IMR-90 (cell line): ENCODE measurements around the gene SF3B2. TPM values are rescaled to one million over a fixed set of nuclear protein-coding genes. Genes with fewer than 3 reads are reported as not detected.

Experiments used
- ATAC-seq: fragments of 200-7000 bp; cut with Tn5 transposase; 2 replicates; pipeline ENCODE4 v1.9.1; 2020; ENCODE audit warnings: low read depth, mild to moderate bottlenecking, moderate library complexity
- BruUV-seq: library from RNA; stranded (reverse); fragments of 400-500 nt; replicated peaks from 2 replicates; lab custom pipeline; 2021; lab: Mats Ljungman, UMichigan
- CTCF ChIA-PET: fragments of 300-600 bp; formaldehyde crosslinking; extraction: SDS; loops from one replicate; lab custom pipeline; 2021; ENCODE audit warnings: antibody characterized with exemption; lab: Yijun Ruan, JAX
- POLR2A ChIA-PET: fragments of 300-600 bp; sonication (Branson Sonifier 250); formaldehyde crosslinking; loops from one replicate; lab custom pipeline; 2022; ENCODE audit warnings: antibody characterized with exemption; ENCODE audit not compliant: unreplicated experiment; lab: Charles Lee
- DNase-seq: peaks from one replicate; pipeline ENCODE4 v3.0.0; 2013
- H2AFZ ChIP-seq: replicated peaks from 2 replicates; pipeline ENCODE3; 2013; ENCODE audit warnings: low read length, mild to moderate bottlenecking; ENCODE audit not compliant: poor library complexity
- H2AK5ac ChIP-seq: 2 replicates; pipeline ENCODE4 v1.6.1; 2013; ENCODE audit warnings: low read depth, low read length, inconsistent platforms
- H2AK9ac ChIP-seq: replicated peaks from 2 replicates; pipeline ENCODE3; 2013; ENCODE audit warnings: mild to moderate bottlenecking, low read depth, low read length, moderate library complexity; ENCODE audit not compliant: poor library complexity
- H2BK120ac ChIP-seq: 2 replicates; pipeline ENCODE4 v1.6.1; 2013; ENCODE audit warnings: low read depth, low read length, inconsistent platforms
- H2BK15ac ChIP-seq: 3 replicates; pipeline ENCODE4 v1.6.1; 2013; ENCODE audit warnings: low read depth, low read length, inconsistent platforms
- H2BK20ac ChIP-seq: 2 replicates; pipeline ENCODE4 v1.6.1; 2013; ENCODE audit warnings: low read depth, mild to moderate bottlenecking, inconsistent platforms, low read length, moderate library complexity
- H2BK5ac ChIP-seq: 2 replicates; pipeline ENCODE4 v1.6.1; 2013; ENCODE audit warnings: mild to moderate bottlenecking, low read depth, low read length, inconsistent platforms; ENCODE audit not compliant: poor library complexity, severe bottlenecking
- H3K14ac ChIP-seq: replicated peaks from 2 replicates; pipeline ENCODE4 v1.6.1; 2013; ENCODE audit warnings: low read depth, low read length, inconsistent platforms
- H3K18ac ChIP-seq: 2 replicates; pipeline ENCODE4 v1.6.1; 2013; ENCODE audit warnings: low read depth, low read length, control low read depth
- H3K23ac ChIP-seq: 2 replicates; pipeline ENCODE4 v1.6.1; 2013; ENCODE audit warnings: low read depth, low read length, inconsistent platforms
- H3K27ac ChIP-seq: 2 replicates; pipeline ENCODE4 v1.5.1; 2013; ENCODE audit warnings: mild to moderate bottlenecking, control low read depth, low read length; ENCODE audit not compliant: insufficient read depth
- H3K27me3 ChIP-seq: 2 replicates; pipeline ENCODE4 v1.6.1; 2013; ENCODE audit warnings: low read length; ENCODE audit not compliant: control insufficient read depth, insufficient read depth
- H3K36me3 ChIP-seq: 2 replicates; pipeline ENCODE4 v1.6.1; 2013; ENCODE audit warnings: low read length, mixed read lengths; ENCODE audit not compliant: control insufficient read depth, insufficient read depth
- H3K4ac ChIP-seq: 2 replicates; pipeline ENCODE4 v1.6.1; 2013; ENCODE audit warnings: low read depth, low read length, inconsistent platforms
- H3K4me1 ChIP-seq: 2 replicates; pipeline ENCODE4 v1.6.1; 2013; ENCODE audit warnings: low read length, mixed read lengths; ENCODE audit not compliant: control insufficient read depth, insufficient read depth
- H3K4me2 ChIP-seq: 2 replicates; pipeline ENCODE4 v1.6.1; 2013; ENCODE audit warnings: low read depth, mild to moderate bottlenecking, control low read depth, low read length, moderate library complexity
- H3K4me3 ChIP-seq: 2 replicates; pipeline ENCODE4 v1.5.1; 2013; ENCODE audit warnings: low read depth, mild to moderate bottlenecking, control low read depth, low read length, moderate library complexity; ENCODE audit not compliant: insufficient read depth
- H3K56ac ChIP-seq: 2 replicates; pipeline ENCODE4 v1.6.1; 2013; ENCODE audit warnings: low read length, inconsistent platforms; ENCODE audit not compliant: insufficient read depth; ENCODE audit errors: extremely low read depth
- H3K79me1 ChIP-seq, 2 experiments: 2 replicates each; pipeline ENCODE4 v1.6.1; 2013; ENCODE audit warnings: low read length in 2 of 2, inconsistent platforms in 1 of 2, low read depth in 1 of 2
- H3K9ac ChIP-seq: 2 replicates; pipeline ENCODE4 v1.6.1; 2013; ENCODE audit warnings: low read depth, low read length, control low read depth
- H3K9me1 ChIP-seq: 2 replicates; pipeline ENCODE4 v1.6.1; 2013; ENCODE audit warnings: low read length, inconsistent platforms; ENCODE audit not compliant: insufficient read depth
- H3K9me3 ChIP-seq: 2 replicates; pipeline ENCODE4 v1.6.1; 2013; ENCODE audit warnings: low read length; ENCODE audit not compliant: control insufficient read depth, insufficient read depth
- H4K20me1 ChIP-seq: 2 replicates; pipeline ENCODE4 v1.6.1; 2013; ENCODE audit warnings: low read length, inconsistent platforms; ENCODE audit not compliant: insufficient read depth
- H4K5ac ChIP-seq: 2 replicates; pipeline ENCODE4 v1.6.1; 2013; ENCODE audit warnings: mild to moderate bottlenecking, low read depth, low read length, control low read depth
- H4K8ac ChIP-seq, 2 experiments: 2 replicates each; pipeline ENCODE4 v1.6.1; 2013; ENCODE audit warnings: low read depth in 2 of 2, low read length in 2 of 2, control low read depth in 1 of 2, inconsistent platforms in 1 of 2
- H4K91ac ChIP-seq: 2 replicates; pipeline ENCODE4 v1.6.1; 2013; ENCODE audit warnings: low read depth, low read length, inconsistent platforms; ENCODE audit not compliant: insufficient read depth
- BHLHE40 ChIP-seq: fragments of 150-350 bp; IDR thresholded peaks from 2 replicates; pipeline ENCODE4 v1.6.1; 2016; ENCODE audit warnings: mild to moderate bottlenecking, low read depth, low read length
- CHD1 ChIP-seq: IDR thresholded peaks from 2 replicates; pipeline ENCODE4 v1.6.1; 2012; ENCODE audit warnings: low read depth, low read length, improper control_type of control experiment
- CTCF ChIP-seq: conservative IDR thresholded peaks from 2 replicates; pipeline ENCODE4 v1.5.1; 2012; ENCODE audit warnings: mild to moderate bottlenecking, low read depth, low read length, improper control_type of control experiment
- ELK1 ChIP-seq: fragments of 150-350 bp; IDR thresholded peaks from 2 replicates; pipeline ENCODE4 v1.6.1; 2016; ENCODE audit warnings: low read depth, mild to moderate bottlenecking, low read length, moderate library complexity, borderline replicate concordance
- FOS ChIP-seq: fragments of 150-350 bp; IDR thresholded peaks from 2 replicates; pipeline ENCODE4 v1.6.1; 2016; ENCODE audit warnings: low read depth, low read length
- POLR2A ChIP-seq: IDR thresholded peaks from 2 replicates; pipeline ENCODE4 v1.6.1; 2012; ENCODE audit warnings: mild to moderate bottlenecking, low read depth, low read length
- RAD21 ChIP-seq: IDR thresholded peaks from 2 replicates; pipeline ENCODE4 v1.6.1; 2012; ENCODE audit warnings: low read length, improper control_type of control experiment
- RCOR1 ChIP-seq: IDR thresholded peaks from 2 replicates; pipeline ENCODE4 v1.6.1; 2012; ENCODE audit warnings: mild to moderate bottlenecking, low read length, improper control_type of control experiment; ENCODE audit not compliant: insufficient replicate concordance
- SMC3 ChIP-seq: fragments of 150-350 bp; IDR thresholded peaks from 2 replicates; pipeline ENCODE4 v1.6.1; 2016; ENCODE audit warnings: low read depth, mild to moderate bottlenecking, antibody characterized with exemption, low read length, moderate library complexity
- USF2 ChIP-seq: fragments of 150-350 bp; IDR thresholded peaks from 2 replicates; pipeline ENCODE4 v1.6.1; 2017; ENCODE audit warnings: mild to moderate bottlenecking, antibody characterized with exemption, low read length, low read depth
- WGBS, 2 experiments: methylation state at CpG; one replicate each; pipeline versions ENCODE4 v1.1.5 to v1.1.7; 2013; ENCODE audit warnings: missing lambda C conversion rate in 2 of 2; ENCODE audit not compliant: insufficient read length in 1 of 2; ENCODE audit errors: extremely low coverage in 2 of 2; 5-methylcytosine and 5-hydroxymethylcytosine counted together
- dilution Hi-C: fragments of 300-500 bp; cut with HindIII; formaldehyde crosslinking; loops from one replicate; pipeline ENCODE4 v1.14.3; 2018; ENCODE audit warnings: low sequenced_read_pairs; ENCODE audit not compliant: unreplicated experiment
- in situ Hi-C: fragments of 300-500 bp; cut with MboI; formaldehyde crosslinking; loops from 3 replicates; pipeline ENCODE4 v1.14.3; 2019; ENCODE audit warnings: low sequenced_read_pairs, inconsistent platforms, mixed read lengths
- intact Hi-C: fragments of 100-400 bp; cut with micrococcal nuclease; formaldehyde crosslinking; loops from 2 replicates; pipeline ENCODE4 v1.10.0; 2022
- polyA plus RNA-seq, 3 experiments: library from polyadenylated mRNA; depleted of rRNA; stranded (reverse); fragments of >200 nt; gene quantifications; 2 replicates each; pipeline ENCODE4 v1.2.3, GENCODE V29; 2012; ENCODE audit warnings: low replicate concordance in 1 of 3
- total RNA-seq: library from RNA; depleted of rRNA; stranded (reverse); fragments of >200 nt; gene quantifications from 2 replicates; pipeline ENCODE4 v1.2.3, GENCODE V29; 2012

SF3B2 gene
- total and polyA plus RNA-seq, 2 of the 4 experiments (the other 2 are of a cell fraction): 120 to 122 TPM

GRCh38 chr11:66082946-66083698 is 31.0 kb downstream of the SF3B2 start:
- Histone ChIP-seq H2BK15ac (no peak overlapping the region), H3K9ac (no peak overlapping the region), H3K36me3 (no peaks in the 10 kb centered on the region), H2AFZ (no peak overlapping the region), H3K27ac (no peak overlapping the region), H3K14ac (no peak overlapping the region), H3K23ac (peak overlapping the region; percentile 44; the same call in 1 of the 2 replicates), H4K5ac (no peak overlapping the region), H3K4me2 (no peak overlapping the region), H3K4ac (no peak overlapping the region), H3K9me1 (peaks cover 14% of the 10 kb centered on the region), H3K27me3 (no peaks in the 10 kb centered on the region), H2AK9ac (no peak overlapping the region), H2BK120ac (no peak overlapping the region), H2AK5ac (no peak overlapping the region), H2BK20ac (no peak overlapping the region), H4K8ac (no peak overlapping the region), H3K56ac (no peak overlapping the region), H4K91ac (no peak overlapping the region), H3K4me3 (no peak overlapping the region), H3K18ac (no peak overlapping the region), H3K4me1 (peaks cover 21% of the 10 kb centered on the region), H3K79me1 (peaks cover 23 to 83% of the 10 kb centered on the region in 2 experiments), H4K20me1 (peaks cover 73% of the 10 kb centered on the region), H3K9me3 (no peaks in the 10 kb centered on the region), H2BK5ac (no peak overlapping the region)
- in situ Hi-C loops (no loop called here), dilution Hi-C loops (no loop called here), intact Hi-C loops (loop anchor here (5.0 to 10.0 kb wide), 2 partner anchors 34 to 122 kb away; no protein-coding TSS in a partner anchor)
- BruUV-seq: no TSS peak
- CTCF ChIA-PET: no interaction called here
- DNase-seq: no peak
- no CpG with 5 or more reads among the region's 4 CpGs for WGBS, 2 experiments
- POLR2A ChIA-PET: no interaction called here
- TF ChIP-seq ELK1 (no peak), USF2 (no peak), RCOR1 (no peak), BHLHE40 (no peak), CHD1 (no peak), CTCF (no peak), POLR2A (no peak), SMC3 (no peak), RAD21 (no peak), FOS (no peak)
- ATAC-seq: peak; percentile 19; the same call in 1 of the 2 replicates
